Panc1 (cell line): ENCODE data around the gene ANK3. TPM values are rescaled to one million over a fixed set of nuclear protein-coding genes. Genes with fewer than 3 reads are reported as not detected.

ENCODE experiments used
- ATAC-seq: fragments of 200-7000 bp; cut with Tn5 transposase; 2 replicates; pipeline ENCODE4 v1.9.1; 2020; ENCODE audit warnings: mild to moderate bottlenecking, moderate library complexity
- BruUV-seq: library from RNA; stranded (reverse); fragments of 400-500 nt; replicated peaks from 2 replicates; lab custom pipeline; 2021; lab: Mats Ljungman, UMichigan
- CTCF ChIA-PET: fragments of 300-600 bp; sonication (Branson Sonifier 250); formaldehyde crosslinking; loops from one replicate; lab custom pipeline; 2022; ENCODE audit warnings: antibody characterized with exemption; lab: Charles Lee
- POLR2A ChIA-PET: fragments of 300-600 bp; sonication (Branson Sonifier 250); formaldehyde crosslinking; loops from one replicate; lab custom pipeline; 2022; ENCODE audit warnings: antibody characterized with exemption; lab: Charles Lee
- DNase-seq: peaks from one replicate; pipeline ENCODE4 v3.0.0-alpha.2; 2010; ENCODE audit warnings: low read depth, low spot score
- H3K27ac ChIP-seq: 2 replicates; pipeline ENCODE4 v1.5.1; 2011; ENCODE audit warnings: mild to moderate bottlenecking, low read length, inconsistent platforms
- H3K27me3 ChIP-seq: fragments of 200-500 bp; sonication (Bioruptor generic); 2 replicates; pipeline ENCODE4 v1.6.0; 2014; ENCODE audit warnings: low read length, inconsistent platforms; ENCODE audit not compliant: control insufficient read depth, insufficient read depth
- H3K36me3 ChIP-seq: fragments of 200-500 bp; sonication (Bioruptor generic); 2 replicates; pipeline ENCODE4 v1.5.1; 2014; ENCODE audit warnings: inconsistent platforms, mild to moderate bottlenecking, low read length, moderate library complexity; ENCODE audit not compliant: control insufficient read depth, insufficient read depth
- H3K4me1 ChIP-seq: 2 replicates; pipeline ENCODE4 v1.5.1; 2011; ENCODE audit warnings: inconsistent platforms, mild to moderate bottlenecking, low read length, moderate library complexity; ENCODE audit not compliant: control insufficient read depth, insufficient read depth
- H3K4me3 ChIP-seq, 2 experiments: 2 replicates each; pipeline ENCODE4 v1.5.1; 2011 to 2012; ENCODE audit warnings: low read depth in 2 of 2, low read length in 2 of 2, mild to moderate bottlenecking in 2 of 2, inconsistent platforms in 1 of 2, moderate library complexity in 1 of 2
- H3K9me3 ChIP-seq: fragments of 200-500 bp; sonication (Bioruptor generic); 2 replicates; pipeline ENCODE4 v1.5.1; 2014; ENCODE audit warnings: low read depth, mild to moderate bottlenecking, inconsistent platforms, low read length, moderate library complexity; ENCODE audit not compliant: control insufficient read depth, insufficient read depth
- CTCF ChIP-seq: fragments of 450-650 bp; IDR thresholded peaks from 2 replicates; pipeline ENCODE4 v1.5.1; 2017; ENCODE audit warnings: mild to moderate bottlenecking
- POLR2AphosphoS5 ChIP-seq: IDR thresholded peaks from 2 replicates; pipeline ENCODE4 v1.6.1; 2012; ENCODE audit warnings: mild to moderate bottlenecking, low read depth, low read length, moderate library complexity
- REST ChIP-seq, 2 experiments: IDR thresholded peaks; 2 replicates each; pipeline ENCODE4 v1.6.1; 2011 to 2012; ENCODE audit warnings: low read depth in 2 of 2, control low read depth in 1 of 2, low read length in 1 of 2, mild to moderate bottlenecking in 1 of 2, moderate library complexity in 1 of 2; ENCODE audit not compliant: insufficient read depth in 1 of 2
- SIN3A ChIP-seq: IDR thresholded peaks from 2 replicates; pipeline ENCODE4 v1.6.1; 2012; ENCODE audit warnings: low read depth, mild to moderate bottlenecking, low read length, moderate library complexity, borderline replicate concordance; ENCODE audit not compliant: insufficient read depth
- TCF7L2 ChIP-seq: IDR thresholded peaks from 2 replicates; pipeline ENCODE4 v1.6.1; 2011; ENCODE audit warnings: mild to moderate bottlenecking, low read depth, low read length, inconsistent platforms
- in situ Hi-C: cut with HindIII; loops from 2 replicates; pipeline ENCODE4 v1.10.0; 2016; ENCODE audit warnings: low sequenced_read_pairs, low pct_unique_long_range_greater_than_20kb
- intact Hi-C: fragments of 100-400 bp; cut with micrococcal nuclease; formaldehyde crosslinking; loops from one replicate; pipeline ENCODE4 v1.10.0; 2022; ENCODE audit not compliant: unreplicated experiment
- total RNA-seq: library from RNA; stranded (reverse); gene quantifications from one replicate; pipeline ENCODE4 v1.2.1, GENCODE V29; 2021; ENCODE audit not compliant: unreplicated experiment

Gene ANK3
- total RNA-seq, 1 experiment from 2014 or later, result 2.5 TPM

- Histone ChIP-seq H3K4me1 (no peaks in the 10 kb centered on the region), H3K9me3 (no peaks in the 10 kb centered on the region), H3K27ac (no peak overlapping the region), H3K27me3 (peaks cover 4% of the 10 kb centered on the region; the same call in 1 of the 2 replicates), H3K36me3 (no peaks in the 10 kb centered on the region), H3K4me3 (no peak overlapping the region)
- no TSS peak for BruUV-seq
- CTCF ChIA-PET, result no interaction called here
- TF ChIP-seq SIN3A, result no peak
- no peak for TF ChIP-seq REST (IDR thresholded peaks at IDR 0.05; ENCODE audit: insufficient read depth in 1 of 2, low read depth in 2 of 2, low read length in 1 of 2)
- no peak for TF ChIP-seq CTCF
- no peak for TF ChIP-seq TCF7L2
- in situ Hi-C loops, result no loop called here
- POLR2A ChIA-PET, result no interaction called here
- DNase-seq (no peak), ATAC-seq (no peak)
- intact Hi-C loops, result no loop called here
These were observed 167.6 kb downstream of the ANK3 start for GRCh38 chr10:60222047-60222446.

DNA sequence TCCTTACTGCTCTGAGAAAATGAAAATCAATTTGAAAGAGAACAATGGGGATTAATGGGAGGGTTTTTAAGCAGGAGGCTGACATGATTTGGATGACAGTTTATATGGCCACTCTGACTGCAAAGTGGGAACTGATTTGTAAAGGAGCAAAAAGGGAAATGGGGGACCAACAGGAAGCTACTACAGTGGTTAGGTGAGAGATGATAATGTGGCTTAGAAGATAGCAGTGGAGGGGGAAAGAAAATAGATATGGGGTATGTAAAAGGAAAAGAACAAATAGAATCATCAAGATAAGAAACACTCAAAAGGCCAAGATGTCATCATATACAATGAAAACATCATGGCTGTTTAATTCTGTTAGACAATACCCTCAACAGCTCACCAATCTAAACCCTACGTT is 177.5 kb downstream of the ANK3 start:
- no TSS peak for BruUV-seq
- Histone ChIP-seq H3K27me3 (peaks cover 3% of the 10 kb centered on the region; the same call in 1 of the 2 replicates), H3K4me3 (no peak overlapping the region), H3K4me1 (no peaks in the 10 kb centered on the region), H3K36me3 (no peaks in the 10 kb centered on the region), H3K9me3 (no peaks in the 10 kb centered on the region), H3K27ac (no peak overlapping the region)
- DNase-seq (no peak), ATAC-seq (no peak)
- ChIA-PET POLR2A (no interaction called here), CTCF (interaction anchor here (0.7 kb wide), 1 partner anchor 229 kb away, joined by 11 read pairs; no protein-coding TSS in a partner anchor)
- intact Hi-C loops, result no loop called here
- TF ChIP-seq POLR2AphosphoS5, result no peak
- no peak for TF ChIP-seq SIN3A
- no peak for TF ChIP-seq TCF7L2
- TF ChIP-seq CTCF, result no peak
- in situ Hi-C loops, result no loop called here
